ENCODE data around the gene FTSJ3. TPM values are rescaled to one million over a fixed set of nuclear protein-coding genes. Genes with fewer than 3 reads are reported as not detected.
A peak's percentile ranks its signal among the peaks of the same experiment; 100 is the strongest.

Gene FTSJ3
- total and polyA plus RNA-seq, 2 of the 13 experiments (the other 11 are each of a cell fraction or from before 2014, with no cell fraction given): 26.0 to 64.2 TPM

DNA sequence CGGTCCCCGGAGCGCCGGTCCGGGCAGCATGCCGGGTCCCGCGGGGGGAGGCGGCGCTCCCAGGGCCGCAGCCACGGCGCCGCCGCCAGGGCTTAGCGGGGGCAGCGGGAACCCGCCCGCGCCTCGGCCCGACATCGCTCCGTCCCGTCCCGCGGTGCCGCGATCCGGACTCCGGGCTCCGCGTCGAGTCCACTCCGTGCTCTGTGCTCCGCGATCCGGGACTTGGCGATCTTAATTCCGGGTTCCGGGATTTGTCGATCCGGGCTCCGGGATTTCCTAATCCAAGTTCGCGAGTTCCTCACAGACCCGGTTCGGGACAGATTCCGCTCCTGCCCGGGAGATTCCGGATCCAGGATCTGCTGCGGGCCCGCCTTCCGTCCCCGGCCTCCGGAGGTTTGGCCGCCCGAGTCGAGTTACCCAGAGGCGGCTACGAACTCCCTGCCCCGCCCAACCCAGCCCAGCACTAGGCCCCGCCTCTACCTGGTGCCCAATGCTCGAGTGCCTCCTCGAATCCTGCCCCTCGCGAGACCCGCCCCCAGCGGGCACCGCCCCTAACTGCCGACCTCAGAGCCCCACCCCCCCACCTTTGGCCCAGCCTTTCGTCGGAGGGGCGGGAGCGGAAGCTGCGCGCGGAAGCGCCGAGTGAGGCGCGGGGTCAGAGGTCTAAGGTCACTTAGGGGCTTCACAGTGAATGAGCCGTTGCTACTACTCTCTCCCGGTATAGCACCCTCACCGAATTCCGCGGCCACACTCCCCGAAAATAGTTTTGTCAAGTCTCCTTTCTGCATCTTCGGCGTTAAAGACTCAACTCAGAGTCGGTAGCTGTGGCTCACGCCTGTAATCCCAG lies 15.3 kb upstream of the FTSJ3 start, which contains the start of gene SMARCD2 (continued):
- TF ChIP-seq ZNF788 (CRISPR knock-in tag; IDR thresholded peaks at IDR 0.05; ENCODE audit: borderline replicate concordance) (peak; percentile 100), ZNF75D (CRISPR knock-in tag; IDR thresholded peaks at IDR 0.05; ENCODE audit: borderline replicate concordance) (0 out of 2 replicates have a peak, but pooled peaks have one; percentile 52), RARA (CRISPR knock-in tag; IDR thresholded peaks at IDR 0.05) (peak; percentile 92), ZNF816 (CRISPR knock-in tag; IDR thresholded peaks at IDR 0.05; ENCODE audit: borderline replicate concordance) (peak; percentile 98; the same call in 1 of the 2 replicates), TEAD3 (CRISPR knock-in tag; optimal IDR thresholded peaks at IDR 0.05; ENCODE audit: borderline replicate concordance) (peak; percentile 84), CHD2 (IDR thresholded peaks at IDR 0.05; ENCODE audit: low read depth, low read length) (peak; percentile 99), SALL1 (CRISPR knock-in tag; IDR thresholded peaks at IDR 0.05) (peak; percentile 96), YEATS2 (CRISPR knock-in tag; IDR thresholded peaks at IDR 0.05; ENCODE audit: borderline replicate concordance) (peak; percentile 87), ZBTB25 (CRISPR knock-in tag; IDR thresholded peaks at IDR 0.05) (peak; percentile 100), ZNF234 (CRISPR knock-in tag; conservative IDR thresholded peaks at IDR 0.05) (no peak), PAX8 (CRISPR knock-in tag; IDR thresholded peaks at IDR 0.05; ENCODE audit: borderline replicate concordance) (peak; percentile 94), SP140L (CRISPR knock-in tag; IDR thresholded peaks at IDR 0.05; ENCODE audit: borderline replicate concordance) (peak; percentile 52; the same call in 1 of the 2 replicates), MAF1 (CRISPR knock-in tag; IDR thresholded peaks at IDR 0.05; ENCODE audit: borderline replicate concordance) (peak; percentile 95), HMGA1 (CRISPR knock-in tag; conservative IDR thresholded peaks at IDR 0.05) (no peak), BRD4 (CRISPR knock-in tag; IDR thresholded peaks at IDR 0.05) (peak; percentile 97), PPARG (CRISPR knock-in tag; conservative IDR thresholded peaks at IDR 0.05) (peak; percentile 65)
- TF ChIP-seq, protein P1, sequence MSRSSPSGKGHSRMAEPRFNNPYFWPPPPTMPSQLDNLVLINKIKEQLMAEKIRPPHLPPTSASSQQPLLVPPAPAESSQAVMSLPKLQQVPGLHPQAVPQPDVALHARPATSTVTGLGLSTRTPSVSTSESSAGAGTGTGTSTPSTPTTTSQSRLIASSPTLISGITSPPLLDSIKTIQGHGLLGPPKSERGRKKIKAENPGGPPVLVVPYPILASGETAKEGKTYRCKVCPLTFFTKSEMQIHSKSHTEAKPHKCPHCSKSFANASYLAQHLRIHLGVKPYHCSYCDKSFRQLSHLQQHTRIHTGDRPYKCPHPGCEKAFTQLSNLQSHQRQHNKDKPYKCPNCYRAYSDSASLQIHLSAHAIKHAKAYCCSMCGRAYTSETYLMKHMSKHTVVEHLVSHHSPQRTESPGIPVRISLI (CRISPR knock-in tag; IDR thresholded peaks at IDR 0.05; ENCODE audit: borderline replicate concordance): peak; percentile 78; the same call in 1 of the 2 replicates
- TF ChIP-seq, protein P2, sequence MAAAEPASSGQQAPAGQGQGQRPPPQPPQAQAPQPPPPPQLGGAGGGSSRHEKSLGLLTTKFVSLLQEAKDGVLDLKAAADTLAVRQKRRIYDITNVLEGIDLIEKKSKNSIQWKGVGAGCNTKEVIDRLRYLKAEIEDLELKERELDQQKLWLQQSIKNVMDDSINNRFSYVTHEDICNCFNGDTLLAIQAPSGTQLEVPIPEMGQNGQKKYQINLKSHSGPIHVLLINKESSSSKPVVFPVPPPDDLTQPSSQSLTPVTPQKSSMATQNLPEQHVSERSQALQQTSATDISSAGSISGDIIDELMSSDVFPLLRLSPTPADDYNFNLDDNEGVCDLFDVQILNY (CRISPR knock-in tag; conservative IDR thresholded peaks at IDR 0.05): peak; percentile 87
- TF ChIP-seq, protein P3, sequence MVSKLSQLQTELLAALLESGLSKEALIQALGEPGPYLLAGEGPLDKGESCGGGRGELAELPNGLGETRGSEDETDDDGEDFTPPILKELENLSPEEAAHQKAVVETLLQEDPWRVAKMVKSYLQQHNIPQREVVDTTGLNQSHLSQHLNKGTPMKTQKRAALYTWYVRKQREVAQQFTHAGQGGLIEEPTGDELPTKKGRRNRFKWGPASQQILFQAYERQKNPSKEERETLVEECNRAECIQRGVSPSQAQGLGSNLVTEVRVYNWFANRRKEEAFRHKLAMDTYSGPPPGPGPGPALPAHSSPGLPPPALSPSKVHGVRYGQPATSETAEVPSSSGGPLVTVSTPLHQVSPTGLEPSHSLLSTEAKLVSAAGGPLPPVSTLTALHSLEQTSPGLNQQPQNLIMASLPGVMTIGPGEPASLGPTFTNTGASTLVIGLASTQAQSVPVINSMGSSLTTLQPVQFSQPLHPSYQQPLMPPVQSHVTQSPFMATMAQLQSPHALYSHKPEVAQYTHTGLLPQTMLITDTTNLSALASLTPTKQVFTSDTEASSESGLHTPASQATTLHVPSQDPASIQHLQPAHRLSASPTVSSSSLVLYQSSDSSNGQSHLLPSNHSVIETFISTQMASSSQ (IDR thresholded peaks at IDR 0.05; ENCODE audit: low read depth): peak; percentile 62
- TF ChIP-seq, protein P3 (CRISPR knock-in tag; IDR thresholded peaks at IDR 0.05; ENCODE audit: borderline replicate concordance): peak; percentile 92
- TF ChIP-seq, protein P4, sequence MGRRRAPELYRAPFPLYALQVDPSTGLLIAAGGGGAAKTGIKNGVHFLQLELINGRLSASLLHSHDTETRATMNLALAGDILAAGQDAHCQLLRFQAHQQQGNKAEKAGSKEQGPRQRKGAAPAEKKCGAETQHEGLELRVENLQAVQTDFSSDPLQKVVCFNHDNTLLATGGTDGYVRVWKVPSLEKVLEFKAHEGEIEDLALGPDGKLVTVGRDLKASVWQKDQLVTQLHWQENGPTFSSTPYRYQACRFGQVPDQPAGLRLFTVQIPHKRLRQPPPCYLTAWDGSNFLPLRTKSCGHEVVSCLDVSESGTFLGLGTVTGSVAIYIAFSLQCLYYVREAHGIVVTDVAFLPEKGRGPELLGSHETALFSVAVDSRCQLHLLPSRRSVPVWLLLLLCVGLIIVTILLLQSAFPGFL (CRISPR knock-in tag; IDR thresholded peaks at IDR 0.05): peak; percentile 49; the same call in 1 of the 2 replicates

All from HepG2 (cell line).